HCEC 1CT (cell line): ENCODE data around the gene ABHD16A.

Source experiments
- DNase-seq: peaks from one replicate; pipeline ENCODE4 v3.0.0-alpha.2; 2017

Gene ABHD16A

DNA sequence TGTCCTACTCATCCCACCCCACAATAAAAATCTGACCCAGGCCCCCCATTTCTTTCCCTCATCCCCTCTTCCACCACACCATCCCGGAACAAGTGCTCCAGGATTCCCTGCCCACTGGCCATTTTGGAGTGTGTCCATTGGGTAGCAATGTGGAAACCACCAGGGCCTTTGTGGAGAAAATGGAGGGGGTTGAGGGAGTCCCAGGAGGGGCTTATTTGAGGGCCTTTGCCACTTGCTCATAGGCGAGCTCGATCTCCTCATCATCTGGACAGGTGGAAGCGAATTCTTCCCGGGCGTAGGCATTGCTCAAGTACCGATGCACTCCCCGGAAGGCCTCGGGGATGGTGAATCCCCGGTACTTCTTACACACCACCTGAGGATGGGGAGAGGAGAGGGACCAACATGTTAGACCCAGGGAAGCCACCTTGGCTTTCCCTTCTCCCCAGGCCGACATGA is 27.5 kb upstream of the ABHD16A start:
- DNase-seq, result no peak

DNA sequence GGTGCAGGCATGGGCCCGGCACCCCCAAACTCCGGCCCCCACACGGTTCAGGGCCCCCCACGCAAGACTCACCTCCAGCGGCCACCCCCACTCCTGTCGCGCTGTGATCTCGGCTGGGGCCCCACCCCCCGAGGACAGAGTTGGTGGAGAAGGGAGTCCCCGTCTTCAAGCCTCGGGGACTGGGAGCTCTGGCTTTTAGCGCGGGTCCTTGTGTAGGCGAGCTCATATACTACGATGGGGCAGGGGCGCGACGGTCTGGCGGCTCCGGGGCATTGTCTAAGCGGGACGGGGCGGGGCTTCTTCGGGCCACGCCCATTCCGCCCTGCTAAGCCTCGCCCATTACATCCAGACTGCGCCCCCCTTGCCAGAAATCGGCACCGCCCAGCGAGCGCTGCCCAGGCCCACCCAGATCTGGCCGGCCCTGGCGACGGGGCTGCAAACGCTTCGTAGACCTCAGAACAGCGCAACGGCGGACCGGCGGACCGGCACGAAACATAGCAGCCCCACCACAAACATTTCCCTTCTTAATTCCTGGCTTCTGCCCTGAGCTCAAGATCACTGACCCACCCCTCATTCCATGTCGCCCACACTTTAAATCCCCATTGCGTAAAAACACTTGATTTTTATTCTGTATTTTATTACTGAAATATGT is 27.0 kb upstream of the ABHD16A start:
- peak; percentile 83 for DNase-seq

DNA sequence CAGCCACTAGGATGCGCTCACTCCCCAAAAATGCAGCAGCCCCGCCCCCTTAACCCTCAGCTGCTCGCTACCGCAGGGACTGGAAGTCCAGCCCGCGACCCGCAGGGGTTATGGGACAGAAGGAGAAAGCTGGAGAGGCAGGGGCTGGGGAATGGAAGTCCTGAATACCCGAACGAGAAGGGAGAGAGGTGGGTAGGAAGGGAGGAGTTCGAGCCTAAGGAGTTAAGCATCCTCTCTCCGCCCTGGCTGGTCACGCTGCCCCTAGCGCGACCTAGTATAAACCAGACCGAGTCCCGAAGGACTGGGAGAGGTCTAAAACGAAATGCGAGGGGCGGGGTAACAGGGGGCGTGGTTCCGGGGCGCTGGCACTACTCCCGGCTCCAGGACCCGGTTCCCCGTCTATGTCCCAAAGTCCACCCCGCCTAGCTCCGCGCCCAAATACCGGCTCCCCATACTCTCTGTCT is 26.4 kb upstream of the ABHD16A start:
- peak; percentile 87 for DNase-seq

DNA sequence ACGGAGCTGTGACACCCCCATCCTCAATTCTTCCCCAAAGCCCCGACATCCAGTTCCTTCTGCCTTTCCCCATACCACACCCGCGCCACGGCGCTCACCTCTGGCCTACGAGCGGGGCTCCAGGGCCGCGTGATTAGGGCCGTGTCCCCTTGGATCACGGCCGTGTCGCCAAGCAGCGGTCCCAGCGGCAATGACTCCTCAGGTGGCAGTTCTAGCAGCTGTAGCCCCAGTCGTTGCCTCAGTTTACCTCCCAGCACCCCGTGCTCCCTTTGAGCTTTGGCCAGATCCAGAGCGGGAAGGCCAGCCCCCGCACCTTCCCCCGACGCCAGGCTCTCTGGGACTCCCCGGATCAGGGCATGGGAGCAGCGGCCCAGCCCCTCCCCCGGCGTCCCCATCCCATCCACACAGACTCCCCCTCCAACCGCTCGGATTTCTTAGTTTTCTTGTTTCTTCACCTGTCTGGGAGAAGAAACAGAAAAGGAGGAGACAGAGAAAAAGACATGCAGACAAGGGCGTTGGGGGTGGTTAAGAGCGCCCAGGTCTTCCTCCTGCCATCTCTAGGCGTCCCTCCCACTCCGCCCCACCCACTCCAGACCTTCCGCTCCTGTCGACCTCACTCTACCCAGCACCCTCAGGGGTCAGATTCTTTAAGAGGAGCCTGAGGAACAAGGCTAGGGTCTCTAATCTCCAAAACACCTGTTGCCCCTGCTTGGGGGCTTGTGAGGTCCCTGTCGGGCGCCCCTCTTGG is 25.8 kb upstream of the ABHD16A start, which contains the start of gene DDAH2:
Gene DDAH2 (minus strand): TSS at position 533 of the 748 bp plus-strand sequence. CDS start 138 bp downstream, at position 395.
- no peak for DNase-seq

DNA sequence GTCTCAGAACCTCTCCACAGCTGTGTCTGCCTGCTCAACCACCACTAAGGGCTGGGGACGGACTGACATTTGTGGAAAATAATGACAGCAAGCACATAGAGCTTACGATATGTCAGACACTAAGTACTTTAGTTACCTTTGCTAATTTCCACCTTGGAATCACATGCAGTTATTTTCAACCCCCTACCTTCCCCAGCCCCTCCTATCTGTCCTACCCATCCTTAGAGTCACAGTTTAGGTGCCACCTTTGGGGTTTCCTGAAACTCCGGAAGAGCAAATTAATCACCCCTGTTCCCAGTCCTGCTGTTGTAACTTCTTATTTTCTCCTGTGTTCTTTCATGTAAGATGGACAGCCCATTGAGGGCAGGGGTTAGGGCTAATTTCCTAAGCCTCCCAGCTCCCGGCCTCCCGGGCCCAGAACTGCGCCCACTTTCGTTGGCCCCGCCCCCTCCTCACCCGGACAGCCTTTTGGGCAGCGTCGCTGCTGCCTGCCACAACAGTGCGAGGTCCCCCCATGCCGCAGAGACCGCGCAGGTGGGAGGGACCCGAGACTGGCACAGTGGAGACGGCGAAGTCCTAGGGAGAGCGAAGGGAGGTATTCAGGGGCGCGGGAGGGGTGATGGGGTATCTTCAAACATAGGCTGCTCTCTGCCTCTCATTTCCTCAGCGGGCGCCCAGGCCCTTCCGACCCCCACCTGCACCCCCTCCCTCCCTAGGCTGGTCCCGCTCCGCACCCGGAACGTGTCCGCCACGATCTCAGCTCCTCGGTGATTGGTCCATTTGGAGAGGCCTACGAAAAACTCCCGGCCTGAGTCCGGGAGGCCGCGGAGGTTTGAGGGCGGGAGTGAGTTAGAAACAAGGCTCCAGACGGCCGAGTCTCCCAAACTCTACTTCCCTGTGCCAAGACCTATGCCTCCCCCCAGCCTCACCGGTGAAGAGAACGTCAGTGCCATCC is 24.9 kb upstream of the ABHD16A start:
- DNase-seq, result no peak

DNA sequence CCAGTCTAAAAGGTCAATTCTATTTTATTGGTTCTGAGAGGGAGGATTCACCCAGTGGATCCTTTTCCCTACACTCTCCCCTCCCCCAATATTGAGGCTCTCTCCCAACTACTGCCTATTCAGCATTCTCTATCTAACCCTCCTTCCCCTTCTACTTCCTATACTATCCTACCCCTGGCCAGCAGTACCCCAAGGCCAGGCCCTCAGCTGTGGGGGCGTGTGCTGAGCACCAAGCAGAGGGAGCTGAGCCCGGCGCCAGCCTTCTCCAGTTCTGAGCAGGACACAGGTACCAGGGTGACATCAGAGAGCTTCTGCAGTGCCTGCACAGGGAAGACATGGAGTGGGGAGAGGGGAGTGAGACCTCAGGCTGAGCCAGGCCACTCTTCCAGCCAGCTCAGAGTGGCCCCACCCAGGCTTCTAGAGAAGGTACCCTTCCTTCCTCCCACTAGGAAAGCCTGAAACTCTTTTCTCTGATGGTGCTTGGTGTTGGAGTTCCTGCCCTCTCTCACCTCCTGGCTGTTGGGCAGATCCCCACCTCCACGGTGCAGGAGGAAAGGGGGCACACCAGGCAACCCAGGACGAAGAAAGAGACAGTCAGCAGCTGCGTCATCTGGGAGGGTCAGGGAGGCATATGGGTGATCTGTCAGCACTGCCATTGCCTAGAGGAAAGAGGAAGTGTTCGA is 24.1 kb upstream of the ABHD16A start:
- no peak for DNase-seq

DNA sequence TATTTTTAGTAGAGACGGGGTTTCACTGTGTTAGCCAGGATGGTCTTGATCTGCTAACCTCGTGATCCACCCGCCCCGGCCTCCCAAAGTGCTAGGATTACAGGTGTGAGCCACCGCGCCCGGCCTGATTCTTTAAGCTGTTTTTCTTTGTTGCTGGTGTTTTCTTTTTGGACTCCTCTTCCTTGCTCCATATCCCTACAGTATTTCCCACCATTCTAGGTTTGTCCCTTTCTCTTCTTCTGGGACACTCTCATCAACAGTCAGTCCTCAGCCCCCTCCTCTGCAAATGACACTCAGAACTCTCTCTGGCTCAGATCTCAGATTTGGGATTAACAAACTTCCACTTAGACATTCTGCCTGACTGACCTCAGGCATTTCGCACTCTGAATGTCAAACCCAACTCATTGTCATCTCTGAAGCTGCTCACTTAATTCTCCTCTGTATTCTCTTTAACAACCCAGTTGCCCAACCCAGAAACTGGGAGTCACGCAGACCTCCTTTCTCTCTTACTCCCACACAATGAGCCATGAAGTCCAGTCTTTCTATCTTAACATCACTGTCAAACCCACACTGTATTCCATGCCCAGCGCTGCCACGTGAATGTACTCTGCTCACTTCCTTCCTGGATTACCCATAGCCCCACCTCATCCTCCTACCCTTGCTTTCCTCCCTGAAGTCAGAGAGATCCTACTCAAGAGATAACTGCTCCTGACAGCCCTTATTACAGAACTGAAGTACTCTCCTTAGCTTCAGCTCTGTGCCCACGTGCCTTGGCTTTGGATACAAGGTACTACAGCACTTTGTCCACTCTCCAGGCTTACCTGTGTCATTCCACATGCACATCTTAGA is 22.6 kb upstream of the ABHD16A start:
- DNase-seq, result no peak

DNA sequence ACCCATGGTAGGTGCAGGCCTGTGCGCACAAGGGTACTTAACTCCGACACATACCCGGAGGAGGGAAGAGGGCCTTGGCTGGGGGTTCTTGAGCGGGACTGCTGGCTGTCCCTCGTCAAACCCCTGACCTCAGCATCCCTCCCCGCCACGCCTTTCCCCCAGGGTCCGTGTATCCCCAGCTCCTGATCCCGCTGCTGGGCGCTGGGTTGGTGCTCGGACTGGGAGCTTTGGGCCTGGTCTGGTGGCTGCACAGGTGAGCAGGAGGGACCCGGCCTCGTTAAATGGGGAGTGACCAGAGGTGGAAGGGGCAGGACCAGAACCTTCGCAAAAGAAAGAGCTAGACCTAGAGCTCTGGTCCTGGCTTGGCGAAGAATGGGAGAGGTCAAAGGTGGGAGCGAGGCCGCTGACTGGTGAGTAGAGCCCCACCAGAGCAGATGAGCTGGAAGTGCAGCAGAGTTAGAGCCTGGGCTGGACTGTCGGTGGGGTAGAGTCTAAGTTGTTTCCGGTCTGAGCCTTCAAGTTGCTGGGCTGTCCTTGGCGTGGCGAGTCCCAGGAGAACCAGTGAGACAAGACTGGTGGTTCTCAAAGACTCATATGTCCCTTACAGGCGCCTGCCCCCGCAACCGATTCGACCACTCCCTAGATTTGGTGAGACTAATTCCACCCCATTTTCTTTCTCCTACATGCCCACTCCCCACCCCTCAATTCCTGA is 21.0 kb upstream of the ABHD16A start:
- no peak for DNase-seq

DNA sequence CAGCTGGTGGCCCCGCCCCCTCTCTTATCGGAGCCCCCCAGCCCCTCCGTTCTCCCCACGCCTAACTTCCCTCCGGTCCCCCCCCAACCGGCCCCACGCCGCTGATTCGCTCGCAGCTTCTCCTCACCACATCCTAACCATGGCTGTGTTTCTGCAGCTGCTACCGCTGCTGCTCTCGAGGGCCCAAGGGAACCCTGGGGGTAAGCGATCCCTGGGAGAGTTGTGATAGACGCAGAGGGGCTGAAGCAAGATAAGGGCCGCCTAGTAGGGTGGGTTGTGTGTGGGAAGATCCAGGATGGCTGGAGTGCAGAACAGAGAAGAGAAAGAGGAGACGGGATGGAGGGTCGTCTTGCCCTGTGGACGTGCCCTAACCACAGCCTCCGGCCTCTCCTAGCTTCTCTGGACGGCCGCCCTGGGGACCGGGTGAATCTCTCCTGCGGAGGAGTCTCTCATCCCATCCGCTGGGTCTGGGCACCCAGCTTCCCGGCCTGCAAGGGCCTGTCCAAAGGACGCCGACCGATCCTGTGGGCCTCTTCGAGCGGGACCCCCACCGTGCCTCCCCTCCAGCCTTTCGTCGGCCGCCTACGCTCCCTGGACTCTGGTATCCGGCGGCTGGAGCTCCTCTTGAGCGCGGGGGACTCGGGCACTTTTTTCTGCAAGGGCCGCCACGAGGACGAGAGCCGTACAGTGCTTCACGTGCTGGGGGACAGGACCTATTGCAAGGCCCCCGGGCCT is 20.3 kb upstream of the ABHD16A start, which contains the start of gene MPIG6B:
Gene MPIG6B (plus strand): TSS at position 129 of the 735 bp plus-strand sequence. CDS start 11 bp downstream, at position 140.
- DNase-seq, result no peak

DNA sequence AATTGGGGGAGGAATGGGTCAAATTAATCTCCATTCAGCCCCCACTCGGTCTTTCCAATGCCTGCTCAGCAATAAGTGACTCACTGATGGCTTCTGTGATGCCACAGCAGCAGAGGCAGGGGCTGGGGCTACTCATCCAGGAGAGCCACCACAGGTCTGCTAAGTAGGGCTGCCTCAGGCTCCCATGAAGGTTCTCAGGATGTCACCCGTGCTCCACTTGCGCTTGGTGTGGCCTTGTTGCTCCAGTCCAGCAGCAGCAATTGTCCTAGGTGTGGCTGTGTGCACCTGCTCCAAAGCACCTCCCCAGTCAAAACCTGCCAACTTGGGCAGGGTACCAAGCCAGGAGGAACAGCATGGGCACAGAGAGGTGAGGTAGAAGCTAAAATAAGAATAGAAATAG is 19.0 kb upstream of the ABHD16A start:
- no peak for DNase-seq

DNA sequence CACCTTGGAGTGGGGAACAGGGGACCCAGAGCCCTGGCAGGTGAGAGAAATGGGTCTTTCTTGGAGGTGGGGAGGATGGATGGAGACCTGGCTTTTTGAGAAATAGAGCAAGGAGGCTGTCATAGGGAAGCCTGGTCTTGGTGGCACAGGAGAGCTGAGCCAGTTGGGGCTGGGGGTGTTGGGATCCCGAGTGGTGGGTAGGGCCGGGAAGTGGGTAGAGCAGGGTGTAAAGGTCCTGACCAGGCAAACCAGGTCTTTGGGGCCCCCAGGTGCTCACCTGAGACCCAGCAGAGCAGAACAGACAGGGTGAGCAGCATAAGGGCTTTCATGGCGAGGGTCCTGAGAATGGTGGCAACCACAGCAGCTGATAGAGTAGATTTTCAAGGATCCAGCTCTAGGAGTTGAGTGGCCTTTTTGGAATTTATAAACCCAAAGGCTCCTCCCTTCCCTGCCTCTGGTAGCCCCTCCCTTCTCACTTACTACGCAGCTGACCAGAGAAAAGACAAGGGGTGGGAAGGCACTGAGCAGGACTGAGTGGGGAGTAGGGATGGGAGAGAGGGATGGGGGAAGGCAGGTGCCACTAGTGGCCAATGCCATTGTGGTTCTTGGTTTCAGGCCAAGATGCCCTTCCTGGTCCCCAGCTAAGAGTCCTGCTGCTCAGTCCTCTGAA is 18.4 kb upstream of the ABHD16A start, which contains the start of gene LY6G6C:
Gene LY6G6C (minus strand): TSS at position 396 of the 670 bp plus-strand sequence. CDS start 67 bp downstream, at position 329.
- DNase-seq, result no peak

DNA sequence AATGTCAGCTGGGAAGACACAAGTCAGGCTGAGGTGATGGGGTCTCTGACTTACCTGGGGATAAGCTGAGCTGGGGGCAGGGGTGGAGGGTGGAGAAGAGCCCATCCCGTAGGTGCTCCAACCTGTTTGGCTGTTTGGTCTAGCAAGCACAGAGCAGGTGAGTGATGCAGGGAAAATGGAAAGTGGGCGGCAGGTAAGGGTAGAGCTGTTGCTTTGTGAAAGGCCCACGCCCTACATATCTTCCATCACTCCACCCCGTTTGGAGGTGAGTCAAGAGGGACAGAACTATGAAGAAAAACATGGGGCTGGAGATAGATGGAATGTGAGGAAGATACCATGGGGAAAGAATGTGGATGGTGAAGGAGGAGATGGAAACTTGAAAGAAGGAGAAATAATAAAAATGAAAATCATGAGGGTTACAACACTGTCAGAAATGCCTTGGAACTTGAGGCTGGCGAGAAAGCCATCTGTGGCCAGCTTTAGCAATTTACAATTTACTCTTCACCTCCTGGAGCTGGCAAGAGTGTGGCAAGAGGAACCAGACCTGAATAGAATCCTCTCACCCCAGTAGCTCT is 17.2 kb upstream of the ABHD16A start:
- no peak for DNase-seq

DNA sequence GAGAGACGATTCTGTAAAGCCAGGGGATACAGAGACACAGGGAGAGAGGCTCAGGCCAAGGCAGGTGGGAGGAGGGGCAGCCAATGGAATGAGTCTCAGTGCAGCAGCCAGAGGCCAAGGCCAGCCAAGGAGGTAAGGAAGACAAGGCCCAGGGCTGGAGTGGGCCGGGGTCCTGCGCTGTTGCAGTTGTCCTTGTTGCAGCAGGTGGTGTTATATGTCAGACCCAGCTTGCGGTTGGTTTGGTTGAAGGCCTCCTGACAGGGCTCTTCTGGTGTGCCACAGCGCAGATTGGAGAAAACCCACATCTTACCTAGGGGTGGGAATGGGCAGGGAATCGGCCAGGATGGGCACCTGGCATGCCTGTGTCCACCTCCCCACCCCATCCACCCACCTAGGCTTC is 15.9 kb upstream of the ABHD16A start:
- no peak for DNase-seq

DNA sequence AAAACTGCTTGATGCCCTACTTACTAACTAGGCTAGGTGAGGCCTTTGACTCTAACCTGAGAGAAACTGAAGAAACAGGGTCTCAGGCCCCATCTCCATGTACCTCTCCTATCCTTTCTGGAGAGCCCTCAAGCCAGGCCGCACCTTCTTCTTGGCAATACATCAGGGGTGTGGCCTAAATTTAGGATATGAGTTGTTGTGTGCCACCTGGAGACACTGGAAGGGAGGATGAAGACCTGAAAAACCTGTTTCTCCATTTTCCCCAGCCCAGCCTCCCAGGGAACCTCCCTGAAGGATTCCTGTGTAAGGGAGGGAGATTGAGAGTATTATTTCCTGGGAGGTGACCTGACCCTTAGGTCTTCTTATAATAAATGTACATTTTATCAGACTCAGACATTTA is 15.1 kb upstream of the ABHD16A start:
- DNase-seq, result no peak

DNA sequence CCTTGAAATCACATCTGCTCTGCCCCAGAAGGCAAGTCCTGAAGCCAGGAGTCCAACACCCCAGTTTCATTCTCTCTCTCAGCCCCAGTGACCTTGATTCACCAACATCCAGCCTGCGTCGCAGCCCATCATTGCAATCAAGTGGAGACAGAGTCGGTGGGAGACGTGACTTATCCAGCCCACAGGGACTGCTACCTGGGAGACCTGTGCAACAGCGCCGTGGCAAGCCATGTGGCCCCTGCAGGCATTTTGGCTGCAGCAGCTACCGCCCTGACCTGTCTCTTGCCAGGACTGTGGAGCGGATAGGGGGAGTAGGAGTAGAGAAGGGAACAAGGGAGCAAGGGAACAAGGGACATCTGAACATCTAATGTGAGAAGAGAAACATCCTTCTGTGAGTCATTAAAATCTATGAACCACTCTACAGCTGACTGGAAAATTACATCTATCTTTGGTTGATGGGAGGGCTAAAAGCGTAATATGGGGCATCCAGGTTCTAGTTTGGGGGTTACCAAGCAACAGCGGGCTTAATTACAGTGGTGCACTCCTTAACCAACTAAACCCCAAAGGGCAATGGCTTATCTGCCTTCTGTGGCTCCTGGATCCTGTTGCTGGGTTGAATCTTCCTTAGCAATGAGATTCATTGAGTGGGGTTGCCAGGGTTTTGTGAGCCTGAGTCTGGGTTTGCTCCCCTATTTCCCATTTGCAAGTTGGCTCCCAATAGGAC is 14.5 kb upstream of the ABHD16A start:
- DNase-seq, result no peak

DNA sequence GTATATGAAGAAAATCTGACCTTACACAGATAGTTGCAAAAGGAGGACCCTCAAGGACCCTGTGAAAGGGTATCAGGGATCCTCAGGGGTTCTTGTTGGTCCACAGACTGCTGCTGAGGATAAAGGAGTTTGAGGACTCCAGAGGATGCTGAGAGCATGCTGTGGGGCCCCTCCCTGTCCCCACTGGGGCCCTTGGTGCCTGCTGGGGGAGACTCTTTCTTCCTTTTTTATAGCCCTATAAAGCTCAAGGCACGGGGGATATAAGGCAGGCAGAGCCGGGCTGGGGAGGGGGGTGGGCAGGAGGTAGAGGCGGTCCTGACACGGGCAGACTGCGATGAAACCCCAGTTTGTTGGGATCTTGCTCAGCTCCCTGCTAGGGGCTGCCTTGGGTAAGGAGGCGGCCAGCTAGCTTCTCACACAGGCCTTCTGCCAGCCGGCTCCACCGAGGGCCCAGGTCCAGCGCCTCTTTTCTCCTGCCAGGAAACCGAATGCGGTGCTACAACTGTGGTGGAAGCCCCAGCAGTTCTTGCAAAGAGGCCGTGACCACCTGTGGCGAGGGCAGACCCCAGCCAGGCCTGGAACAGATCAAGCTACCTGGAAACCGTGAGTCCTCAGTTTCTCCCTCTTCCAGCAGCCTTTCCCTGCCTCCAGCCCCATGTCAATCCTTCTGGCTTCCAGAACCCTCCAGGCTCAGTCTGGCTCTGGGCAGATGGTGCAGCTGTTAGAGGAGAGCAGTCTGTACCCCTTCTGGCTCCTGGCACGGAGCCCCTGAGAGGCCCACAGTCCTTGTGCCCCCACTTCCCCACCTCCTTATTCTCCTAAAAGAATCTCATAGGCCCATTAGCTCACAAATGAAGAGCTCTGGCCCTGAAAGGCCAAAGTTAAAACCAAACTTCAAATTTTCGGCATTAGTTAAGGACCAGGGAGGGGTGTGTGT is 12.2 kb upstream of the ABHD16A start, which contains the start of gene LY6G6D:
Gene LY6G6D (plus strand): TSS at position 327 of the 937 bp plus-strand sequence. CDS start 8 bp downstream, at position 335.
- DNase-seq, result no peak
